ENCODE results near the gene CEPT1.

Gene CEPT1

DNA sequence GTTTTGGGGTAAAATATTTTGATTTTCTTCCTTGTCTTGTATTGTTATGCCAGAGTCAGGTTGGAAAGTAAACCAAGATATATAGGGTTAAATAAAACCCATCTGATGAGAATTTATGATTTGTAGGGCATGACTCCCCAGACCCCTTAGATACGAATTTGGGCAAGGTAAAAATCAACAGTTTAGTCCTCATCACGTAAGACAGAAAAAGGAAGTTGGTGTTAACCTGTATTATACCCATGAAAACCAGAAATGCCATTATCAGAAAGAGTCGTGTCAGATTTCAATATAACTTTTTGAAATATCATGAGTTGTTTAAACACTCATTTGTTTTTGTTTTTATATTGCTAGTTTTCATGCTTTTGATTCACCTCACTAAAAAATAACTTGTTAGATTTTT is 11.8 kb downstream of the CEPT1 start:
- Histone ChIP-seq H3K79me2 (ENCODE audit: insufficient read depth, low read length) (peaks cover 99% of the 10 kb centered on the region), H3K4me3 (ENCODE audit: low read depth, low read length, poor library complexity, severe bottlenecking) (no peak overlapping the region), H3K9me2 (ENCODE audit: low read depth, low read length) (no peaks in the 10 kb centered on the region), H4K20me1 (ENCODE audit: insufficient read depth, low read length) (no peaks in the 10 kb centered on the region), H3F3A (ENCODE audit: insufficient read depth, low read length) (no peaks in the 10 kb centered on the region), H3K9ac (ENCODE audit: low read length) (no peak overlapping the region), H3K27me3 (ENCODE audit: insufficient read depth, low read length) (no peaks in the 10 kb centered on the region), H3K36me3 (ENCODE audit: insufficient read depth, low read length) (peaks cover 92% of the 10 kb centered on the region), H3K4me2 (ENCODE audit: low read length) (no peak overlapping the region; the same call in 1 of the 2 replicates), H3K9me3 (ENCODE audit: low read length) (0 out of 2 replicates have a peak, but pooled peaks cover 5% of the 10 kb centered on the region), H3K27ac (ENCODE audit: low read depth, low read length, poor library complexity, severe bottlenecking) (peak overlapping the region; percentile 47), H3K4me1 (ENCODE audit: insufficient read depth, low read length, severe bottlenecking) (peaks cover 56% of the 10 kb centered on the region), H2AFZ (ENCODE audit: low read length) (no peak overlapping the region)
- no peak for TF ChIP-seq EZH2 (IDR thresholded peaks at IDR 0.05; ENCODE audit: borderline replicate concordance, low read length)
- TF ChIP-seq, protein P1, sequence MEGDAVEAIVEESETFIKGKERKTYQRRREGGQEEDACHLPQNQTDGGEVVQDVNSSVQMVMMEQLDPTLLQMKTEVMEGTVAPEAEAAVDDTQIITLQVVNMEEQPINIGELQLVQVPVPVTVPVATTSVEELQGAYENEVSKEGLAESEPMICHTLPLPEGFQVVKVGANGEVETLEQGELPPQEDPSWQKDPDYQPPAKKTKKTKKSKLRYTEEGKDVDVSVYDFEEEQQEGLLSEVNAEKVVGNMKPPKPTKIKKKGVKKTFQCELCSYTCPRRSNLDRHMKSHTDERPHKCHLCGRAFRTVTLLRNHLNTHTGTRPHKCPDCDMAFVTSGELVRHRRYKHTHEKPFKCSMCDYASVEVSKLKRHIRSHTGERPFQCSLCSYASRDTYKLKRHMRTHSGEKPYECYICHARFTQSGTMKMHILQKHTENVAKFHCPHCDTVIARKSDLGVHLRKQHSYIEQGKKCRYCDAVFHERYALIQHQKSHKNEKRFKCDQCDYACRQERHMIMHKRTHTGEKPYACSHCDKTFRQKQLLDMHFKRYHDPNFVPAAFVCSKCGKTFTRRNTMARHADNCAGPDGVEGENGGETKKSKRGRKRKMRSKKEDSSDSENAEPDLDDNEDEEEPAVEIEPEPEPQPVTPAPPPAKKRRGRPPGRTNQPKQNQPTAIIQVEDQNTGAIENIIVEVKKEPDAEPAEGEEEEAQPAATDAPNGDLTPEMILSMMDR (IDR thresholded peaks at IDR 0.05; ENCODE audit: low read length) = no peak

DNA sequence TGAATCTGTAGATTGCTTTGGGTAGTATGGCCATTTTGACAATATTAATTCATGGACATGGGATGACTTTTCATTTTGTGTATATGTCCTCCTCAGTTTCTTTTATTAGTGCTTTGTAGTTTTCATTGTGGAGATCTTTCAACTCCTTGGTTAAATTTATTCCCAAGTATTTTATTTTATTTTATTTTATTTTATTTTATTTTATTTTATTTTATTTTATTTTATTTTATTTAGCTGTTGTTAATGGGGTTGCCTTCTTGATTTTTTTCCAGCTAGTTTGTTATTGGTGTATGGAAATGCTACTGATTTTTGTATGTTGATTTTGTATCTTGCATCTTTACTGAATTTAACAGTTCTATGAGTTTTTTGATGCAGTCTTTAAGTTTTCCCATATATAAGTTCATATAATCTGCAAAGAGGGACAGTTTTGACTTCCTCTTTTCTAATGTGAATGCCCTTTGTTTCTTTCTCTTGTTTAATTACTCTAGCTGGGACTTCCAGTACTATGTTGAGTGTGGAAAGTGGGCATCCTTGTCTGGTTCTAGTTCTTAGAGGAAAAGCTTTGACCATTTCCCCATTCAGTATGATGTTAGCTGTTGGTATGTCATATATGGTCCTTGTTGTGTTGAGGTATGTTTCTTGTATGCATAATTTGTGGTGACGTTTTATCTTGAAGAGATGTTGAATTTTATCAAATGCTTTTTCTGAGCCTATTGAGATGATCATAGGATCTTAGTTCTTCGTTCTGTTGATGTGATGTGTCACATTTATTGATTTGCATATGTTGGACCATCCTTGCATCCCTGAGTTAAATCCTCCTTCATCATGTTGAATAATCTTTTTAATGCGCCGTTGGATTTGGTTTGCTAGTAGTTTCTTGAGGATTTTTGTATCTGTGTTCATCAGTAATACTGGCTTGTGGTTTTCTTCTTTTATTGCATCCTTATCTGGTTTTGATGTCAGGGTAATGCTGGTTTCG is 14.3 kb downstream of the CEPT1 start:
- peaks cover 33% of the 10 kb centered on the region for H3K4me1 ChIP-seq (ENCODE audit: insufficient read depth, low read length, severe bottlenecking)
- H3K79me2 ChIP-seq (ENCODE audit: insufficient read depth, low read length) = peaks cover 88% of the 10 kb centered on the region
- no peak overlapping the region for H3K4me3 ChIP-seq (ENCODE audit: low read depth, low read length, poor library complexity, severe bottlenecking)
- no peaks in the 10 kb centered on the region for H3K9me2 ChIP-seq (ENCODE audit: low read depth, low read length)
- H3K9ac ChIP-seq (ENCODE audit: low read length) = no peak overlapping the region
- 0 out of 2 replicates have a peak, but pooled peaks cover 5% of the 10 kb centered on the region for H3K9me3 ChIP-seq (ENCODE audit: low read length)
- H3K36me3 ChIP-seq (ENCODE audit: insufficient read depth, low read length) = peaks cover 90% of the 10 kb centered on the region
- H2AFZ ChIP-seq (ENCODE audit: low read length) = no peak overlapping the region
- no peaks in the 10 kb centered on the region for H3F3A ChIP-seq (ENCODE audit: insufficient read depth, low read length)
- no peaks in the 10 kb centered on the region for H4K20me1 ChIP-seq (ENCODE audit: insufficient read depth, low read length)
- no peak overlapping the region for H3K27ac ChIP-seq (ENCODE audit: low read depth, low read length, poor library complexity, severe bottlenecking)
- H3K27me3 ChIP-seq (ENCODE audit: insufficient read depth, low read length) = no peaks in the 10 kb centered on the region
- TF ChIP-seq, protein P1 (IDR thresholded peaks at IDR 0.05; ENCODE audit: low read length) = no peak
- TF ChIP-seq EZH2 (IDR thresholded peaks at IDR 0.05; ENCODE audit: borderline replicate concordance, low read length) = no peak
- H3K4me2 ChIP-seq (ENCODE audit: low read length) = no peak overlapping the region

DNA sequence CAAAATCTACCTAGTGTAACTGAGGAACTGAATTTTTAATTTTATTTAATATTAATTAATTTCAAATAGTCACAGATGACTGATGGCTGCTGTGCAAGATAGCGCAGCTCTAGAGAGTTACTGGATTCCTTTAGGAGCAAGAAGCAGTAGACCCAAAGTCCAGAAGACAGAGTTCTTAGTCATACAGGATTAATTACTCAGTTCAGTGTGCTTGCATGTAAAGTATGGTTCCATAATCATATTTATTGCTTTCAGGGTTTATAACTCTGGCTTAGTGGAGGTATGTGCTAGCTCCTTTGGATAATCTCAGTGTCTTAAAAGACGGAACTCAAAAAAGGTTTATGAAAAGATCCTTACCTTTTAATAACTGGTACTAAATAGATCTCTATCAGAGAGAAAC is 17.4 kb downstream of the CEPT1 start:
- H3K79me2 ChIP-seq (ENCODE audit: insufficient read depth, low read length) = peaks cover 59% of the 10 kb centered on the region

More for the DNA sequence above, 17.4 kb downstream of the CEPT1 start:
- 0 out of 2 replicates have a peak, but pooled peaks cover 5% of the 10 kb centered on the region for H3K9me3 ChIP-seq (ENCODE audit: low read length)
- TF ChIP-seq, protein P1 (IDR thresholded peaks at IDR 0.05; ENCODE audit: low read length) = no peak
- H3K9me2 ChIP-seq (ENCODE audit: low read depth, low read length) = no peaks in the 10 kb centered on the region
- H3K4me1 ChIP-seq (ENCODE audit: insufficient read depth, low read length, severe bottlenecking) = peaks cover 2% of the 10 kb centered on the region
- H3K36me3 ChIP-seq (ENCODE audit: insufficient read depth, low read length) = peaks cover 90% of the 10 kb centered on the region
- no peak overlapping the region for H2AFZ ChIP-seq (ENCODE audit: low read length)
- no peaks in the 10 kb centered on the region for H4K20me1 ChIP-seq (ENCODE audit: insufficient read depth, low read length)
- H3K4me3 ChIP-seq (ENCODE audit: low read depth, low read length, poor library complexity, severe bottlenecking) = no peak overlapping the region
- H3K27ac ChIP-seq (ENCODE audit: low read depth, low read length, poor library complexity, severe bottlenecking) = no peak overlapping the region
- no peaks in the 10 kb centered on the region for H3K27me3 ChIP-seq (ENCODE audit: insufficient read depth, low read length)
- H3K9ac ChIP-seq (ENCODE audit: low read length) = no peak overlapping the region
- no peak overlapping the region for H3K4me2 ChIP-seq (ENCODE audit: low read length)
- no peaks in the 10 kb centered on the region for H3F3A ChIP-seq (ENCODE audit: insufficient read depth, low read length)
